Caco-2 (cell line): ENCODE data around the gene GNL2. TPM values are rescaled to one million over a fixed set of nuclear protein-coding genes. Genes with fewer than 3 reads are reported as not detected.

ENCODE experiments used
- BruUV-seq: library from RNA; stranded (reverse); fragments of 400-500 nt; replicated peaks from 2 replicates; lab custom pipeline; 2021; lab: Mats Ljungman, UMichigan
- CTCF ChIA-PET: fragments of 300-600 bp; sonication (Branson Sonifier 250); formaldehyde crosslinking; loops from one replicate; lab custom pipeline; 2022; ENCODE audit warnings: antibody characterized with exemption; lab: Charles Lee
- POLR2A ChIA-PET: fragments of 300-600 bp; sonication (Branson Sonifier 250); formaldehyde crosslinking; loops from one replicate; lab custom pipeline; 2022; ENCODE audit warnings: antibody characterized with exemption; lab: Charles Lee
- DNase-seq, 2 experiments: peaks; one replicate each; pipeline versions ENCODE4 v3.0.0 to v3.0.0-alpha.2; 2020 to 2022
- H3K27me3 ChIP-seq: replicated peaks from 2 replicates; pipeline ENCODE4 v1.6.0; 2011; ENCODE audit warnings: low read length; ENCODE audit not compliant: control insufficient read depth, insufficient read depth
- H3K36me3 ChIP-seq: 2 replicates; pipeline ENCODE4 v1.5.1; 2011; ENCODE audit warnings: low read length; ENCODE audit not compliant: control insufficient read depth, insufficient read depth
- H3K4me1 ChIP-seq: fragments of 250-450 bp; sonication (Bioruptor Pico); 2 replicates; pipeline ENCODE4 v1.5.1; 2020; ENCODE audit warnings: mild to moderate bottlenecking
- H3K4me3 ChIP-seq: 2 replicates; pipeline ENCODE4 v1.5.1; 2011; ENCODE audit warnings: low read depth, mild to moderate bottlenecking, control low read depth, low read length
- H3K9me3 ChIP-seq: fragments of 250-450 bp; sonication (Bioruptor Pico); 2 replicates; pipeline ENCODE4 v1.5.1; 2020; ENCODE audit warnings: mild to moderate bottlenecking, moderate library complexity
- H3K27ac Mint-ChIP-seq: one replicate; pipeline ENCODE4 v1.8.0; 2022; ENCODE audit warnings: mixed read lengths; ENCODE audit not compliant: unreplicated experiment
- H3K27me3 Mint-ChIP-seq: one replicate; pipeline ENCODE4 v1.8.0; 2022; ENCODE audit warnings: mixed read lengths; ENCODE audit not compliant: insufficient read depth, unreplicated experiment
- H3K36me3 Mint-ChIP-seq: one replicate; pipeline ENCODE4 v1.8.0; 2022; ENCODE audit warnings: mild to moderate bottlenecking, mixed read lengths; ENCODE audit not compliant: insufficient read depth, unreplicated experiment
- H3K4me1 Mint-ChIP-seq: one replicate; pipeline ENCODE4 v1.8.0; 2022; ENCODE audit warnings: low read depth, mixed read lengths; ENCODE audit not compliant: unreplicated experiment
- H3K4me3 Mint-ChIP-seq: one replicate; pipeline ENCODE4 v1.8.0; 2022; ENCODE audit warnings: mild to moderate bottlenecking, moderate library complexity, mixed read lengths; ENCODE audit not compliant: unreplicated experiment
- H3K9me3 Mint-ChIP-seq: one replicate; pipeline ENCODE4 v1.8.0; 2022; ENCODE audit warnings: mixed read lengths; ENCODE audit not compliant: unreplicated experiment
- intact Hi-C: fragments of 100-400 bp; cut with micrococcal nuclease; formaldehyde crosslinking; loops from one replicate; pipeline ENCODE4 v1.10.0; 2022; ENCODE audit not compliant: unreplicated experiment
- total RNA-seq: library from RNA; stranded (reverse); gene quantifications from 2 replicates; pipeline ENCODE4 v1.2.3, GENCODE V29; 2022
- TF ChIP-seq, protein P1 (sequence below), 2 experiments: fragments of 200-600 bp in 1 of 2; IDR thresholded peaks; 1 replicate in 1 of 2; 2 replicates in 1 of 2; pipeline versions ENCODE4 v1.5.1 to v1.8.0; 2011 to 2022; ENCODE audit warnings: antibody characterized with exemption in 1 of 2, control low read depth in 1 of 2, inconsistent platforms in 1 of 2, low read depth in 1 of 2, low read length in 1 of 2, mild to moderate bottlenecking in 1 of 2, moderate library complexity in 1 of 2; ENCODE audit not compliant: insufficient read depth in 1 of 2, severe bottlenecking in 1 of 2, unreplicated experiment in 1 of 2

GNL2 gene
- total RNA-seq, 1 experiment from 2014 or later, result 51.6 TPM

DNA sequence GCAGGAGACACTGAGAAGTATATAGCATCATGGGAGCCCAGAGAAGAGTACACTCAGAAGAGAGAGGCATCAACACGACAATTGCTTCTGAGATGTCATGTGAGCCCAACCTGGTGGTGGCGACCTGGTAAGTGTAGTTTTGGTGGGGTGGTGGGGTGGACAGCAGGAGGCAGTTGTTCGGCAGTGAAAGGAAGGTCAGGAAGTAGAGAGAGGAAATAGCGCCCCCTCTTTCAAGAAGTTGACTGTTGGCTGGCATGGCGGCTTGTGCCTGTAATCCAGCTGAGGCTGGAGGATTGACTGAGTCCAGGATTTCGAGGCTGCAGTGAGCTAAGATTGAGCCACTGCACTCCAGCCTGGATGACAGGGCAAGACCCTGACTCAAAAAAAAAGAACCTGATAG lies 26.4 kb upstream of the GNL2 start:
- intact Hi-C loops, result no loop called here
- Mint-ChIP-seq H3K27me3 (peaks cover 30% of the 10 kb centered on the region), H3K4me1 (no peaks in the 10 kb centered on the region), H3K9me3 (no peaks in the 10 kb centered on the region), H3K4me3 (no peak overlapping the region), H3K27ac (no peak overlapping the region), H3K36me3 (no peaks in the 10 kb centered on the region)
- no peaks in the 10 kb centered on the region for H3K36me3 ChIP-seq
- ChIA-PET POLR2A (no interaction called here), CTCF (no interaction called here)
- TF ChIP-seq, protein P1, sequence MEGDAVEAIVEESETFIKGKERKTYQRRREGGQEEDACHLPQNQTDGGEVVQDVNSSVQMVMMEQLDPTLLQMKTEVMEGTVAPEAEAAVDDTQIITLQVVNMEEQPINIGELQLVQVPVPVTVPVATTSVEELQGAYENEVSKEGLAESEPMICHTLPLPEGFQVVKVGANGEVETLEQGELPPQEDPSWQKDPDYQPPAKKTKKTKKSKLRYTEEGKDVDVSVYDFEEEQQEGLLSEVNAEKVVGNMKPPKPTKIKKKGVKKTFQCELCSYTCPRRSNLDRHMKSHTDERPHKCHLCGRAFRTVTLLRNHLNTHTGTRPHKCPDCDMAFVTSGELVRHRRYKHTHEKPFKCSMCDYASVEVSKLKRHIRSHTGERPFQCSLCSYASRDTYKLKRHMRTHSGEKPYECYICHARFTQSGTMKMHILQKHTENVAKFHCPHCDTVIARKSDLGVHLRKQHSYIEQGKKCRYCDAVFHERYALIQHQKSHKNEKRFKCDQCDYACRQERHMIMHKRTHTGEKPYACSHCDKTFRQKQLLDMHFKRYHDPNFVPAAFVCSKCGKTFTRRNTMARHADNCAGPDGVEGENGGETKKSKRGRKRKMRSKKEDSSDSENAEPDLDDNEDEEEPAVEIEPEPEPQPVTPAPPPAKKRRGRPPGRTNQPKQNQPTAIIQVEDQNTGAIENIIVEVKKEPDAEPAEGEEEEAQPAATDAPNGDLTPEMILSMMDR (IDR thresholded peaks at IDR 0.05; ENCODE audit: insufficient read depth in 1 of 2, low read depth in 1 of 2, low read length in 1 of 2, severe bottlenecking in 1 of 2, unreplicated experiment in 1 of 2), result no peak
- DNase-seq, result no peak
- BruUV-seq, result no TSS peak
- no peaks in the 10 kb centered on the region for H3K4me1 ChIP-seq
- no peaks in the 10 kb centered on the region for H3K9me3 ChIP-seq
- no peak overlapping the region for H3K4me3 ChIP-seq
- no peaks in the 10 kb centered on the region for H3K27me3 ChIP-seq

DNA sequence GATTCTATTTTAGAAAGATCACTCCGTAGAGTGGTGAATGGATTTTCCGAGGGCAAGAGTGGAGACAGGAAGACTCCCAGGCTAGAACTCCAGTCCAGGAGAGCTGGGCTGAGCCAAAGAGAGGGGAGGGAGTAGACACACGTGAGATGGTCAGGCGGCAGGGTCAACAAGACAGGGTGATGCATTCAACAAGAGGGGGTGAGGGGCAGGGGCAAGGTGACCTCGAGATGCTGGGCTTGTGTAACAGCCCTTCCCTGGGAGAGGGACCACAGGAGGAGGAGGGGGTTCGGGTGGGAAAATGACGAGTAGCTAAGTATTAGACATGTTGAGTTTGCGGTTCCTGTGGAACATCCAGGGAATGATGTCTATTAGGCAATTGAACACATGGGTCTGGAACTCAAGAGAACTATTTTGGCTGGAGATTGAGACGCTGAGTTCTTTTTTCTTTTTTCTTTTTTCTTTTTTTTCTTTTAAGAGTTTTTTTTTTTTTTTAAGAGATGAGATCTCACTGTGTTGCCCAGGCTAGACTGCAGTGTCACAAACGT lies 25.7 kb upstream of the GNL2 start:
- H3K27me3 Mint-ChIP-seq, result peaks cover 30% of the 10 kb centered on the region
- CTCF ChIA-PET, result no interaction called here

DNA sequence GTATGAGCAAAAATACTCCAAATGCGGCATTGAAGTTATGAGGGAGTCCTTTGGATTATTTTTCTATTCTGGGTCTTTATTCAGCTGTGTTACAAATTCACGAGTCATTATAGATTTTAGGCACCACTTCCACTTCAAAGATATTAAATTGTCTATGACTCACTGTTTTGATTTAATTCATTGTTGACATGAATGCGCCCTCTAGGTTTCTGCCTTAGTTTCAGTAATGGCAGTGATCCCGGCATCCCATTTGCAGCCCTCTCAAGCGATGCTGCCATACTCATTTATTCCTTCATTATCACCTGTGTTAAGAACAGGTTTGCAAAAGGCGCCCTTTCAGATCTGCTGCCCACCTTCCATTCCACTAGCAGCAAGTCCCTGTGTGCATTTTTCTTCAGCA lies 25.0 kb upstream of the GNL2 start:
- CTCF ChIA-PET, result no interaction called here
- intact Hi-C loops, result no loop called here
- TF ChIP-seq, protein P1 (IDR thresholded peaks at IDR 0.05; ENCODE audit: insufficient read depth in 1 of 2, low read depth in 1 of 2, low read length in 1 of 2, severe bottlenecking in 1 of 2, unreplicated experiment in 1 of 2), result no peak
- Mint-ChIP-seq H3K4me3 (no peak overlapping the region), H3K4me1 (no peaks in the 10 kb centered on the region), H3K9me3 (no peaks in the 10 kb centered on the region), H3K36me3 (no peaks in the 10 kb centered on the region), H3K27me3 (peaks cover 32% of the 10 kb centered on the region), H3K27ac (no peak overlapping the region)
- Histone ChIP-seq H3K4me1 (no peaks in the 10 kb centered on the region), H3K27me3 (no peaks in the 10 kb centered on the region), H3K4me3 (no peak overlapping the region), H3K36me3 (no peaks in the 10 kb centered on the region), H3K9me3 (no peaks in the 10 kb centered on the region)
- DNase-seq, result no peak
- POLR2A ChIA-PET, result no interaction called here
- no TSS peak for BruUV-seq

More for the DNA sequence above, 25.7 kb upstream of the GNL2 start:
- H3K4me1 ChIP-seq, result no peaks in the 10 kb centered on the region
- H3K9me3 Mint-ChIP-seq, result no peaks in the 10 kb centered on the region
- H3K4me3 Mint-ChIP-seq, result no peak overlapping the region
- no peaks in the 10 kb centered on the region for H3K4me1 Mint-ChIP-seq
- TF ChIP-seq, protein P1 (IDR thresholded peaks at IDR 0.05; ENCODE audit: insufficient read depth in 1 of 2, low read depth in 1 of 2, low read length in 1 of 2, severe bottlenecking in 1 of 2, unreplicated experiment in 1 of 2), result no peak
- no peaks in the 10 kb centered on the region for H3K9me3 ChIP-seq
- no peak overlapping the region for H3K27ac Mint-ChIP-seq
- H3K36me3 ChIP-seq, result no peaks in the 10 kb centered on the region
- H3K27me3 ChIP-seq, result no peaks in the 10 kb centered on the region
- no peak for DNase-seq
- H3K36me3 Mint-ChIP-seq, result no peaks in the 10 kb centered on the region
- no TSS peak for BruUV-seq
- intact Hi-C loops, result no loop called here
- POLR2A ChIA-PET, result no interaction called here
- no peak overlapping the region for H3K4me3 ChIP-seq
